Measurements from ENCODE around the gene MB21D2.
A peak's percentile ranks its signal among the peaks of the same experiment; 100 is the strongest.

Gene MB21D2

DNA sequence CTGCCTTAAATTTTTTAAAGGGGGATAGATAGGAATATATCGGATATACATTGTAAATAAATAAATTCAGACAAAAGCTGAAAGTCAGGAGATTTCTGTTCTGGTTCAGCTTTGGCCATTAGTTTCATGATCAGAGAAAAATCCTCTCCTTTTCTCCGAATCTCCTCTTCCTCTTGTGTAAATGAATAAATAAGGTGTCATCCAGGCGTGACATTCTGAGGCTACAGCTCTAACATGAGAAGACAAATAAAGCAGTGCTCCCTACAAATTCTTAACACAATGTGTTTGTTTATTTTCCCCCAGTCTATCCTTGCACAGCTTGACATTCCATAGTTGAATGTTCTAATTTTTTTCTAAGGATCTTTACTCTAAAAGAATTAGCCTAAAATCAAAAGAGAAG is 9.4 kb upstream of the MB21D2 start:
- no peaks in the 10 kb centered on the region for H3K36me3 ChIP-seq (ENCODE audit: control insufficient read depth in 5 of 5, insufficient read depth in 5 of 5, low read length in 5 of 5)
- no peak overlapping the region for H3K27ac ChIP-seq (ENCODE audit: low read depth, low read length)
- H3K27me3 ChIP-seq (ENCODE audit: control insufficient read depth in 5 of 5, insufficient read depth in 4 of 5, low read length in 5 of 5), result no peaks in the 10 kb centered on the region
- no peaks in the 10 kb centered on the region for H3K9me3 ChIP-seq (ENCODE audit: control insufficient read depth in 5 of 5, low read length in 5 of 5)
- peaks cover 0 to 6% (median 0%) of the 10 kb centered on the region in 5 donors for H3K4me1 ChIP-seq (ENCODE audit: control insufficient read depth in 5 of 5, insufficient read depth in 5 of 5, low read length in 5 of 5)
- H3K9ac ChIP-seq (ENCODE audit: low read length in 5 of 5), result no peak overlapping the region
- no peak overlapping the region for H3K4me3 ChIP-seq (ENCODE audit: low read depth in 1 of 5, low read length in 5 of 5)

DNA sequence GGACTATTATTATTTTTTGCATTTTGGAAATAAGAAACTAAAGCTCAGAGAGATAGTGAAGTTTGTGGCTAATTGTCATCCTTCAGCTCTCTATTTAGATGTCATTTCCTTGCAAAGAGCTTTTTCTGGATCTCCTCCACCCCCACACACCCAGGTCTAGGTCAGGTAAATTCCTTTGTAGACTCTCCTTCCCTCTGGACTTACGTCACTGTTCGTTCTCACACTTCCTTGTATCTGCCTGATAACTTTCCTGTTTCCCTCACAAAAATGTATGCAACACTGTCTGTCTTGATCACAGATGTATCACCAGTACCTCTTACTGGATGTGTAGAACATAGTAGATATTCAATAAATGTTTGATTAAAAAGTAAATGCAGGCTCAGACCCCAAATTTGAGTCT is 6.1 kb upstream of the MB21D2 start:
- no peak overlapping the region for H3K4me3 ChIP-seq (ENCODE audit: low read depth in 1 of 5, low read length in 5 of 5)
- no peaks in the 10 kb centered on the region for H3K27me3 ChIP-seq (ENCODE audit: control insufficient read depth in 5 of 5, insufficient read depth in 4 of 5, low read length in 5 of 5)
- no peaks in the 10 kb centered on the region for H3K36me3 ChIP-seq (ENCODE audit: control insufficient read depth in 5 of 5, insufficient read depth in 5 of 5, low read length in 5 of 5)
- H3K4me1 ChIP-seq (ENCODE audit: control insufficient read depth in 5 of 5, insufficient read depth in 5 of 5, low read length in 5 of 5), result peaks cover 0 to 2% (median 0%) of the 10 kb centered on the region in 5 donors
- no peak overlapping the region for H3K9ac ChIP-seq (ENCODE audit: low read length in 5 of 5)
- no peak overlapping the region for H3K27ac ChIP-seq (ENCODE audit: low read depth, low read length)
- H3K9me3 ChIP-seq (ENCODE audit: control insufficient read depth in 5 of 5, low read length in 5 of 5), result no peaks in the 10 kb centered on the region

DNA sequence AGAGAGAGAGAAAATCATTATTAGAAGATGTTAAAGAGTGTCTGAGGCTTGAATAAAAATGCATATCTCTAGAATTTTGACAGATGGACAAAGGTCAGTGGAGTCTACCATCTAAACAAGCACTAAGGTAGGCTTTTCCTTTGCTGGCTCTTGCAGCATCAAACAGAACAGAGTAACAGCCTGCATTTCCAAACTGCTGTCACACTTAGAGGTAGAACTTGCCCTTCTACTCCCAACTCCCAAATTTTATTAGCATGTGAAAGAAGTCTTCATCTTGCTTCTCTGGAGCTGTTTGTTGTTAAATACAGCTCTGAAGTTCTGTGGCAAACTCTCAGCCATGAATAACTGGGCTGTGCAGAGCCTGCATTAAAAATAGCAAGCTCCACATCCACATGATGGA is 4.1 kb upstream of the MB21D2 start:
- Histone ChIP-seq H3K9ac (ENCODE audit: low read length in 5 of 5) (no peak overlapping the region), H3K4me3 (ENCODE audit: low read depth in 1 of 5, low read length in 5 of 5) (no peak overlapping the region), H3K27me3 (ENCODE audit: control insufficient read depth in 5 of 5, insufficient read depth in 4 of 5, low read length in 5 of 5) (no peaks in the 10 kb centered on the region), H3K4me1 (ENCODE audit: control insufficient read depth in 5 of 5, insufficient read depth in 5 of 5, low read length in 5 of 5) (peaks cover 0 to 15% (median 7%) of the 10 kb centered on the region in 5 donors), H3K36me3 (ENCODE audit: control insufficient read depth in 5 of 5, insufficient read depth in 5 of 5, low read length in 5 of 5) (no peaks in the 10 kb centered on the region), H3K9me3 (ENCODE audit: control insufficient read depth in 5 of 5, low read length in 5 of 5) (no peaks in the 10 kb centered on the region), H3K27ac (ENCODE audit: low read depth, low read length) (no peak overlapping the region)

DNA sequence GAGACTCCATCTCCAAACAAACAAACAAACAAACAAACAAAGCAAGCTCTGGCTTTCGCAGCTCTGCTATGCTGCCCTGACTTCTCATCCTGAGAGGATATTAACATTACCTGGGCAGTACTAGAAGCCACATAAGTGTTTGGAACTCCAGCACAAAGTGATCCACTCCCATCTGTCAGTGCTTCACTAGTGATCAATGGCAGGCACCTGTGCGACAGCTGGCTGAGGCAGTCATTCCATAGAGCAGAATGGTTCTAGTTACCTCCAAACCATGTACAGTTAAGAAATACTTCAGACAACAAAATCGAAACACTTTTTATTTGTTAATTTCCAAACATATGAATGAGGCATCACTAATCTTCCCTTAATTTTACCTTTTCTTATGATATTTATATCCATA is 2.8 kb upstream of the MB21D2 start:
- no peak overlapping the region for H3K4me3 ChIP-seq (ENCODE audit: low read depth in 1 of 5, low read length in 5 of 5)
- peaks cover 3 to 28% (median 17%) of the 10 kb centered on the region in 5 donors for H3K4me1 ChIP-seq (ENCODE audit: control insufficient read depth in 5 of 5, insufficient read depth in 5 of 5, low read length in 5 of 5)
- H3K27me3 ChIP-seq (ENCODE audit: control insufficient read depth in 5 of 5, insufficient read depth in 4 of 5, low read length in 5 of 5), result no peaks in the 10 kb centered on the region
- H3K9ac ChIP-seq (ENCODE audit: low read length in 5 of 5), result no peak overlapping the region
- H3K36me3 ChIP-seq (ENCODE audit: control insufficient read depth in 5 of 5, insufficient read depth in 5 of 5, low read length in 5 of 5), result no peaks in the 10 kb centered on the region
- H3K27ac ChIP-seq (ENCODE audit: low read depth, low read length), result no peak overlapping the region
- no peaks in the 10 kb centered on the region for H3K9me3 ChIP-seq (ENCODE audit: control insufficient read depth in 5 of 5, low read length in 5 of 5)

DNA sequence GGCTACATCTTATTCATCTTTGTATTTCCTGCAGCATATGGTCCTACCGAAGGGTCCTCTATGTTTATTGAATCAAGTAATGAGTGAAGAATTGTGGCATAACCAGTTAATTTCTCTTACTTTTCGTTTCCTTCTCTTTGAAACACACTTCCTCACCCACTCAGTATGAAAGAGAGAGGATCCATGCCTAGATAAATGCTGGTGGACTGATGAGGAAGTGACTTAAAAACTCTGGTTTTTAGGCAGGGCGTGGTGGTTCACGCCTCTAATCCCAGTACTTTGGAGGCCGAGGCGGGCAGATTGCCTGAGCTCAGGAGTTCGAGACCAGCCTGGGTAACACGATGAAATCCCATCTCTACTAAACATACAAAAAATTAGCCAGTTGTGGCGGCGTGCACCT is 2.2 kb upstream of the MB21D2 start:
- Histone ChIP-seq H3K4me1 (ENCODE audit: control insufficient read depth in 5 of 5, insufficient read depth in 5 of 5, low read length in 5 of 5) (peaks cover 3 to 31% (median 20%) of the 10 kb centered on the region in 5 donors), H3K9ac (ENCODE audit: low read length in 5 of 5) (no peak overlapping the region), H3K36me3 (ENCODE audit: control insufficient read depth in 5 of 5, insufficient read depth in 5 of 5, low read length in 5 of 5) (no peaks in the 10 kb centered on the region), H3K4me3 (ENCODE audit: low read depth in 1 of 5, low read length in 5 of 5) (no peak overlapping the region), H3K9me3 (ENCODE audit: control insufficient read depth in 5 of 5, low read length in 5 of 5) (no peaks in the 10 kb centered on the region), H3K27me3 (ENCODE audit: control insufficient read depth in 5 of 5, insufficient read depth in 4 of 5, low read length in 5 of 5) (no peaks in the 10 kb centered on the region), H3K27ac (ENCODE audit: low read depth, low read length) (no peak overlapping the region)

DNA sequence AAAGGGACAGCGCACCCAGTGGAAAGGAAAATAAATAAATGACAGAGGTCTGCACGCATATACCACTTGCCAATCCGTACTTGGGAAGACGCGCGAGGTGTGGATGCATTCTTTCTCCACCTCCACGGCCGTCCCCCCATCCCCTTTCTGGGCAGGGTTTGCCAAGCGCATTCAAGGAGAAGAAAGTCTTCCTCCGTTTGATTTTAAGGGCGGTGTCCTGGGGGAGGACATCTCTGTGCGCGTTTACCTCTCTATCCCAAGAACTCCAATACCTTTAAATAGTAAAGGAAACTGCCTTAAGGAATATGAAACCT is 576 bp upstream of the MB21D2 start:
- peak overlapping the region; percentile 7 to 80 (median 67) for H3K9ac ChIP-seq (ENCODE audit: low read length in 5 of 5)

DNA sequence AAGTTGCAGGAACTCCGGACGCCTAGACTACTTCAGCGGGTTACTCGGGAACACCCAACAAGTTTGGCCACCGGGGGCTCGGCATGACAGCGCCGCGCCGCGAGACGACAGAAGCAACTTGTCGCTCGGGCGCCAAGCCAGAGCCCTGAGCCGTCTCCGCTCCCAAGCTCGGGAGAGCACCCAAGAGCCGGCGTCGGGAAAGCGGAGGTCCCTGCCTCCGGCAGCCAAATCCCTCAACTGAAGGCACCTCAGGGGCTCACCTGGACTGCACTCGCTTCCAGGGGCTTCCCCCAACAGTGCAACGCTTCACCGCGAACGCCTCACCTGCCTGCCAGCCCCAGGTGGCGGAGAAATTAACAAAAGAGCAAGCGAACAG is 640 bp downstream of the MB21D2 start:
- Histone ChIP-seq H3K36me3 (ENCODE audit: control insufficient read depth in 5 of 5, insufficient read depth in 5 of 5, low read length in 5 of 5) (no peaks in the 10 kb centered on the region), H3K9ac (ENCODE audit: low read length in 5 of 5) (peak overlapping the region; percentile 90 to 94 (median 93)), H3K4me3 (ENCODE audit: low read depth in 1 of 5, low read length in 5 of 5) (peak overlapping the region; percentile 83 to 99 (median 97)), H3K27ac (ENCODE audit: low read depth, low read length) (peak overlapping the region; percentile 77), H3K9me3 (ENCODE audit: control insufficient read depth in 5 of 5, low read length in 5 of 5) (no peaks in the 10 kb centered on the region), H3K27me3 (ENCODE audit: control insufficient read depth in 5 of 5, insufficient read depth in 4 of 5, low read length in 5 of 5) (no peaks in the 10 kb centered on the region), H3K4me1 (ENCODE audit: control insufficient read depth in 5 of 5, insufficient read depth in 5 of 5, low read length in 5 of 5) (peaks cover 3 to 31% (median 20%) of the 10 kb centered on the region in 5 donors)

More for the DNA sequence above, 576 bp upstream of the MB21D2 start:
- peak overlapping the region; percentile 77 for H3K27ac ChIP-seq (ENCODE audit: low read depth, low read length)
- no peaks in the 10 kb centered on the region for H3K36me3 ChIP-seq (ENCODE audit: control insufficient read depth in 5 of 5, insufficient read depth in 5 of 5, low read length in 5 of 5)
- H3K9me3 ChIP-seq (ENCODE audit: control insufficient read depth in 5 of 5, low read length in 5 of 5), result no peaks in the 10 kb centered on the region
- H3K4me1 ChIP-seq (ENCODE audit: control insufficient read depth in 5 of 5, insufficient read depth in 5 of 5, low read length in 5 of 5), result peaks cover 3 to 31% (median 20%) of the 10 kb centered on the region in 5 donors
- H3K27me3 ChIP-seq (ENCODE audit: control insufficient read depth in 5 of 5, insufficient read depth in 4 of 5, low read length in 5 of 5), result no peaks in the 10 kb centered on the region
- peak overlapping the region; percentile 83 to 99 (median 97) for H3K4me3 ChIP-seq (ENCODE audit: low read depth in 1 of 5, low read length in 5 of 5)

DNA sequence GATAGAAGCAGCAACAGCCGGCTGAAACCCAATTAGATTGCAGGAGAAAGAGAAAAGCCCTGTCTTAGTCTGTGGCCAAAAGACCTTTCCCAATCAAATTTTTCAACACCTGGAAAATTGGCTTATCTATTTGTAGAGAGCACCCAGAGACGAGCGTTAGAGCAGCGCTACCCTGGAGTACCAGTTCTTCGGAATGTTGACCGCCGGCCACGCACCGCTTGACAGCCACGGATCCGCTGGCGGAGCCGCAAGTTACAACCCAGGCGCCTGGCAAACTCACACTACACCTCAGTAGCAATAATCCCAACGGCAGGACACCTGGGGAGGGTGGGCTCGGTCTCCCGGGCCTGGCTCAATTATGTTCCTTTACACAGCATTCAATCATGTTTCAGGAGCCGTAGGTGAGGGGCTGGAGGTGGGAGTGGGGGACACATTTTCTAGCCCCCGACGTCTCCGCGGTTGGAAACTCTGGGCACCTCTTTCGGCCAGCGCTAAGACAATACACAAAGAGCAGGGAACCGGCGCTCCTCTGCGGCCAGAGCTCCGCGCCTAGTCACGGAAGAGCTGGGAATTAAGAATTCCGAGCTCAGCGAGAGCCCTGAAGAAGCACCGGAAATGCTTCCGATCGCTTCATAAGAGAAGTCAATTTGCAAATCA is 1.2 kb downstream of the MB21D2 start:
- Histone ChIP-seq H3K4me3 (ENCODE audit: low read depth in 1 of 5, low read length in 5 of 5) (peak overlapping the region; percentile 83 to 99 (median 97)), H3K9me3 (ENCODE audit: control insufficient read depth in 5 of 5, low read length in 5 of 5) (no peaks in the 10 kb centered on the region), H3K36me3 (ENCODE audit: control insufficient read depth in 5 of 5, insufficient read depth in 5 of 5, low read length in 5 of 5) (no peaks in the 10 kb centered on the region), H3K4me1 (ENCODE audit: control insufficient read depth in 5 of 5, insufficient read depth in 5 of 5, low read length in 5 of 5) (peaks cover 3 to 31% (median 20%) of the 10 kb centered on the region in 5 donors), H3K27ac (ENCODE audit: low read depth, low read length) (peak overlapping the region; percentile 77), H3K9ac (ENCODE audit: low read length in 5 of 5) (peak overlapping the region; percentile 48 to 94 (median 92)), H3K27me3 (ENCODE audit: control insufficient read depth in 5 of 5, insufficient read depth in 4 of 5, low read length in 5 of 5) (no peaks in the 10 kb centered on the region)

DNA sequence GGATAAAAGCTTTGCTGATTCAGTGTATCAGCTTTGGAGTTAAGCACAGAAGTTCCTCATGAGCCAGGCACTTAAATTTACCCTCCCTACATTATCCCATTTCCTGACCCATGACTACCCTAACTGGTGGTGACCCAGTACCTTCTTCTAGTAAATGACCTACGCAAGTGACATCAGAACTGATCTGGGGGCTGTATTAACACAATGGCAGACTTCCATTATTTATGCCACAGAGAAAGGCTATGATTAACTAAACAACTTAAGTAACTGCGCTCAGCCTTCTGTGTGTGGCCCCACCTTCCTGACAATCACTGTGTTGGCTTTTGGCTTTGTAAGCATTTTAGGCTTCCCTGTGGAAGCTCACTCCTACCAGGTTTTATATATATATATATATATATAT is 1.9 kb downstream of the MB21D2 start:
- Histone ChIP-seq H3K9ac (ENCODE audit: low read length in 5 of 5) (no peak overlapping the region), H3K4me1 (ENCODE audit: control insufficient read depth in 5 of 5, insufficient read depth in 5 of 5, low read length in 5 of 5) (peaks cover 3 to 31% (median 20%) of the 10 kb centered on the region in 5 donors), H3K27ac (ENCODE audit: low read depth, low read length) (no peak overlapping the region), H3K36me3 (ENCODE audit: control insufficient read depth in 5 of 5, insufficient read depth in 5 of 5, low read length in 5 of 5) (no peaks in the 10 kb centered on the region), H3K9me3 (ENCODE audit: control insufficient read depth in 5 of 5, low read length in 5 of 5) (no peaks in the 10 kb centered on the region), H3K27me3 (ENCODE audit: control insufficient read depth in 5 of 5, insufficient read depth in 4 of 5, low read length in 5 of 5) (no peaks in the 10 kb centered on the region), H3K4me3 (ENCODE audit: low read depth in 1 of 5, low read length in 5 of 5) (peak overlapping the region in 2 of 5 donors; percentile 17 to 97)

DNA sequence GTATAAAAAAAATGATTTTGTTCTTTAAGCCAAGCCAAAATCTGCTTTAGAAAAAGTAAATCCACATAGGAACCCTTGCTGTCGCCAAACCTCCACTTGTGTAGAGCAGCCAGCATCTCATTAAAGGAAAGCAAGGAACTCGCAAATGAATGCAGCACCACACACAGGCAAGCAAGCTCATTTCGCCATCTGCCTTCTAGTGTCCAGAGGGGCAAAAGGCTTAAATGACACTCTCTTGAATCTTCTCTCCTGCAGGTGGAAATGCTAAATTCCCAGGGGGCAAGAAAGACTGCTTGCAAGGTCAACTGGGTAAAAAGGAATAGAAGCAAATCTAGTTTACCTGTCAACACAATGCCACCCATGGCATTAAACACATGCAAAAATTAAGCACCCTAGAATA is 2.4 kb downstream of the MB21D2 start:
- Histone ChIP-seq H3K36me3 (ENCODE audit: control insufficient read depth in 5 of 5, insufficient read depth in 5 of 5, low read length in 5 of 5) (no peaks in the 10 kb centered on the region), H3K27ac (ENCODE audit: low read depth, low read length) (no peak overlapping the region), H3K9ac (ENCODE audit: low read length in 5 of 5) (no peak overlapping the region), H3K4me3 (ENCODE audit: low read depth in 1 of 5, low read length in 5 of 5) (peak overlapping the region in 1 of 5 donors; percentile 22), H3K9me3 (ENCODE audit: control insufficient read depth in 5 of 5, low read length in 5 of 5) (no peaks in the 10 kb centered on the region), H3K4me1 (ENCODE audit: control insufficient read depth in 5 of 5, insufficient read depth in 5 of 5, low read length in 5 of 5) (peaks cover 3 to 31% (median 20%) of the 10 kb centered on the region in 5 donors), H3K27me3 (ENCODE audit: control insufficient read depth in 5 of 5, insufficient read depth in 4 of 5, low read length in 5 of 5) (no peaks in the 10 kb centered on the region)
